ENCODE results near the gene LIFR.

DNA sequence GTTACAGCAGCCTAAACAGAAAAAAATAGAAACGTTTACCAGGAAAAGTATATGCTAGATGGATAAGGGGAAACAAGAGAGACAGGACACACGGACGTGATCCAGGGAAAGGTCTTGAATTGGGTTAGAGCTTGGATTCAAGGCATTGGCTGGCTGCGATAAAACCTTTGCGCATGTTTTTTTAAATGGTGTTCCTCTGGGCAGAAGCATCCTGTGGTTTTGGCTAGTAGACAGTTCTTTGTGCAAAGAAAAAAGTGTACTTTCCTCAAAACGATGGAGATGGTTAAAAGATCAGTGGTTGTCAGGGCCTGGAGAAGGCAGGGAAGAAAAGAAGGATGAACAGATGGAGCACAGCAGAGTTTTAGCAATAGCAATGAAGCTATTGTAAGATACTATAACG, 37.5 kb upstream of the LIFR start:
- TF ChIP-seq CTCF (IDR thresholded peaks at IDR 0.05), result no peak
- no peak for TF ChIP-seq POLR2A (IDR thresholded peaks at IDR 0.05)
